GM10847 (cell line): Measurements from ENCODE around the gene PIMREG.

Experiments used
- POLR2A ChIP-seq: IDR thresholded peaks from 2 replicates; pipeline ENCODE4 v1.6.1; 2011; ENCODE audit not compliant: insufficient read length; ENCODE audit errors: extremely low read depth

Gene PIMREG

DNA sequence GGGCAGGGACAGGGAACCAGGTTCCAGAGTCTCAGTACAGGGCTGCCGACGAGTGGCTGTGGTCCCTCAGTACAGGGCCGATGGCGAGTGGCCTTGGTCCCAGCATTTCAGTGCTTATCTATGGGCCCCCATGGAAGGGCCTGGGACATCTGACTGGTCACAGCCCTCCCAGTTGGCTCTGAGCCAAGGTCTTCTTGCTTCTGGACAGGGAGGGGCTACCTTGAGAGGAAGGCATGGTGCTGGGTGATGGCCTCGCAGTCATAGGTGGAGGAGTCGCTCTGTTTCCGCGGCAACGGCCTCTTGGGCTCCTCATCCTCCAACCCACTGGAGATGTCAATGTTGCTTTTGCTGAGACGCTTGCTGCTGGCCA, 32.5 kb downstream of the PIMREG start:
- TF ChIP-seq POLR2A = no peak

DNA sequence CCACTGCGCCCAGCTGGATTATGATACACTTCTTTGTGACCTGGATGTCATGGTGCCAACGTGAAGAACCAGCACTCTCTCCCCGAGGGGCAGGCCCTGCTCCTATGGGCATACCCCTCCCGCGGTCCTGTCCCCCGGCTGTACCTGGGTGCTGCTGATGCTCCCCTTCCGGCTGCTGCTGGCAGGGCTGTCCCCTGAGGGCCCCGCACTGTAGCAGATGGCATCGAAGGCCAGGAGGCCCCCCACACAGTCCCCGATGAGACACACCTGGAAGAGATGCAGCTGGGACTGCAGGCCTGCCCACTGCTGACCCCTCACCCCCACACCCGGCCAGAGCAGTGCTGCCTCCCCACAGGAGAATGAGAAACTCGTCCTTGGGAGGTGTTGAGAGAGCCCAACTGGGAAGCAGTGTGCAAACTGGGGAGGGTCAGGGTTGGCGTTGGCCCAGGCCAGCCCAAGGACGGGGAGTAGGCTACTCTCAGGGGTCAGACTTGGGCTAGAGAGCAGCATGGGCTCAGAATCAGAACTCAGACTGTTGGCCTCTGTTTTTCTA, 33.7 kb downstream of the PIMREG start:
- no peak for TF ChIP-seq POLR2A

DNA sequence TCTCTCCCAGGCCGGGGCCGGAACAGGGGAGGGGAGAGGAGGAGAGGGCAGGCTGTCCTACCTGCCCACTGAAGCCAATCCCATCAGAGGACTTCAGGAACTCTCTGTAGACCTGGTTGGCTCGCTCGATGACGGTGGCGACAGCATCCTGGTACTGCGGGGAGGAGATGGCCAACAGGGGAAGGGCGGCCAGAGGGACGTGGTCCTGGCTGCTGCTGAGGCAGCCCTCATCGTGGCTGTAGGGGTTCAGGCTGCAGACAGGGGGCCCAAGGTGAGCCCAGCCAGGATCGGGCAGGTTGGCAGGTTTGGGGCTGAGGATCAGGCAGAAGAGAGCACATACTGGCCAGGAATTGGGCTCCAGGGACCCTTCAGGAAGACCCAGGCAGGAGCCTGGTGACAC, 34.2 kb downstream of the PIMREG start:
- no peak for TF ChIP-seq POLR2A

DNA sequence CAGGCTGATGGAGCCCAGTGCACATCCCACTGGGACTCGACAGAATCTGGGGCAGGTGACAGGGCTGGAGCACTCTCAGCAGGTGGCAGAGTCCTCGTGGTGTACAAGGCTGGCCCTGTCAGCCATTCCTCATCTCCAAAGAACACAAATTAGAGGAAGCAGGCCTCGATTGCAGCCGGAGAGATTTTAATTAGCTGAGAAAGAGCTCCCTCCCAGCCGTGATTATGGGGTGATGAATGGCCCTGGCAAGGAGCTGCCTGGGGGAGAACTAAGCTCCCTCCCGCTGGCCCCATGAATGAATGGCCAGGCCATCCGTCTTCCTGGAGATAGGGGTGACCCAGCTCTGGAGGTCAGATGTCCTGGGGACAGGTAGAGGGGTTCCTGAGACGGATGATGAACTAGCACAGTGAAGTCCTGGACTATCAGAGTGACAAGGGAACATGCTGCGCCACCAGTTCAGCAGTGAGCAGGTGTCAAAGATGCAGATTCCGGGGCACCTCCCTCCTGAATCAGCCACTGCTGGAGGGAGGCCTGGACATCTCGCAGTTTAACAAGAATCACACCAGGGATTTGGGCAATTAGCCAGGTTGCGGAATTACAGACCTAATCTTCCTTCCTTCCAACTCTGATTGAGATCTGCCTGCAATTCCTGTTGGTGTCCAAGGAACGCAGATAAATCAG, 35.5 kb downstream of the PIMREG start:
- TF ChIP-seq POLR2A = no peak

DNA sequence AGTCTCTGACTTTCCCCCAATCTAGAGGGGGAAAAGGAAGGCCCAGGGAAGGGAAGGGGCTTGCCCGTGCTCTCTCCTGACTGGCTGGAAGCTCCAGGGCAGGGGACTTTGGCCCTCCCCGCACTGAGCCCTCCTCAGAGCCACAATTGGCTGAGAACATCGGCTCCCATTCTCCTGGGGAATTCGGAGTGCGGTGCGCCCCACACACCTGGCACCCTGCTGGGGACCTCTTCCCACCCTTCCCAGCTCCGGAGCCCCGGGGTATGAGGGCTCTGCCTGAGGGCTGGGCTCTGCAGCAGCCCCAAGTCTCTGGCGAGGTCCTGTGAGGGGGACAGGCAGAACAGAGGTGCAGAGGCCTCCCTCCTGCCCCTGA, 36.0 kb downstream of the PIMREG start:
- no peak for TF ChIP-seq POLR2A

DNA sequence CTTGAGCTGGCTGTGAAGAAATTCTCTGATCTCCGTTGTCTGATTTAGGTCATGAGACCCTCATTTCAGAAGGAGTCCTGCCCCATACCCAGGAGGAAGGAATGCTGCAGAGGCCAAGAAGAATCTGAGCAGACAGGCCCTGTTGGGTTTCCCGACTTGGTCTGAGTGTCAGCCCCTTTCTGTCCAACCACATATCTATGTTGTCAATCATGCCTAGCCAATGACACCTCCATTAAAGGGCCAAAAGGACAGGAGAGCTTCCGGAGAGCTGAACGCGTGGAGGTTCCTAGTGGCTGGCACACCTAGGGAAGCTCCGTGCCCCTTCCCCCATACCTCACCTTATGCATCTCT, 37.8 kb downstream of the PIMREG start:
- no peak for TF ChIP-seq POLR2A

DNA sequence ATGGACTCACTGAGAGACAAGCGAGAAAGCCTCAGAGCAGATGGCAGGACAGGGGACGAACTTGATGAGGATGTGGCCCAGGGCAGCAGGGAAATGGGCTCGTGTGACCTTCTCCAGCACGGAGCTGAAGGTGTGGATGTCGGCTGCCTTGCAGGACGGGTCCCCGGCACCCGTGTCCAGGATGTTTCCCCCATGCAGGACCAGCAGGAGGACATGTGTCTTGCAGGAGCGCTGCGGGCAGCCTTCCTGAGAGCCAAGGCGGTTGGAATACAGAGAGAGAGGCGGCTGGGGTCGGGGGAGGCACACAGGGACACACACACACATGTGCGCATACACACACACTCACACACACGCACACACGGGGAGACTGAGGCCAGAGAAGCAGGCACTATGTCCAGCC, 39.3 kb downstream of the PIMREG start:
- no peak for TF ChIP-seq POLR2A

DNA sequence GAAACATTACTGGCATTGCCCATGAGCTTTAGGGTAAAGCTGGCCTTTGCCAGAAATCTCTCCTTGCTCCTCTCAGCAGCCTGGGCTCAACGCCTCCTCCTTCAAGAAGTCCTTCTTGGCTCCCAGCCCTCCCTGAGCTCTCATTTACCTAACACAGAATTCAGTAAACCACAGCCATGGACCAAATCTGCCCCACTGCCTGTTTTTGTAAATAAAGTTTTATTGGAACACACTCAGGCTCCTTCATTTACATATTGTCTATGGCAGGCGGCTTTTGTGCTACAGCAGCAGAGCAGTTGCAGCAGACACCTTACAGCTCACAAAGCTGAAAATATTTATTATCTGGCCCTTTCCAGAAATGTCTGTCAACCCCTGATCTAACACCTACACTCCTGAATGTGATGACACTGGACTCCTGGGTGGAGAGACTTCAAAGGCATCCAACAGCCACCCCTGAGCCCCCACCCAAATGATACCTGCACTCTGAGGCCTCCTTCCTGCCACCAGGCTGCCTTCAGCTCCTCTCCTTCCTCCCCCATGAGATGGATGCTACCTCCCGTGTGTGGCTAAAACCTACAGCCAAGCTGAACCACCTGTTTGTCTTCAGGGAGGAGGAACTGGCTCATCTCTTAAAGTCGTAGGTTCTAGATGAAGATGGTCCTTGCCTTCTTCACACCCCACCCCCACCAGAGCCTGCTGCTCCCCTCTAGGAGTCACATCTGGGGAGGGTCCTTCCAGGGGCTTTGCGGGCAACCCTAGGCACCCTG, 41.6 kb downstream of the PIMREG start:
- TF ChIP-seq POLR2A = no peak

DNA sequence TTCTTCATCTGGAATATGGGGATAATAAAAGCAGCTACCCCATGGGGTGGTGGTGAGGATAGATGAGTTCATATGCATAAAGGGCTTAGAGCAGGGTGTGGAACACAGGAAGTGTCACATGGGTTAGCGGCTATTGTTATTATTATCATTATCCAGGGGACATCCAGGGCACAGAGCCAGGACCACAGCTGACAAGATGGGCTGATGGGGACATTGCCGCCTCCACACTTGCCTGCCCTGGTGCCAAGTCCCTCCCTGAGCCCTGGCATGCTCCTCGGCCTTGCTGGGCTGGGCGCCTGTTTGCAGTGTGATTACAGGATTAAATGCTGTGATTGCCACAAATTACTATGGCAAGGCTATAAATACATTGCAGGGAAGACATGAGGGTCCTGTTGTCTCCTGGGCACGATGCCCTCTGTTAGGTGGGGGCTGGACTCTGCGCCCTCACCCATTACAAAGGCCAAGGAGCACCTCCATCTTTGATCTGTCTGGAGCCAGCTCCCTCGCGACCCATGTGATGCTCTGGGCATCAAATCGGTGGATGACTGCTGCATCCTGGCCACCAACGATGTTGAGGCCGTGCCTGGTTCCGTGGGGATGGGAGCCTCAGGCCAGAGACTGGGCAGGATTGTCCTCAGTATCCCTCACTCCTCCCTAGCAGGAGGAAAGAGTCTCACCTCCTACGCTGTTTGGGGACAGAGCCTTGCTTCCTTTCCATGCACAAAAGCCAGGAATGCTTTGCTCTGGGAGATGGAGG, 43.2 kb downstream of the PIMREG start:
- no peak for TF ChIP-seq POLR2A

DNA sequence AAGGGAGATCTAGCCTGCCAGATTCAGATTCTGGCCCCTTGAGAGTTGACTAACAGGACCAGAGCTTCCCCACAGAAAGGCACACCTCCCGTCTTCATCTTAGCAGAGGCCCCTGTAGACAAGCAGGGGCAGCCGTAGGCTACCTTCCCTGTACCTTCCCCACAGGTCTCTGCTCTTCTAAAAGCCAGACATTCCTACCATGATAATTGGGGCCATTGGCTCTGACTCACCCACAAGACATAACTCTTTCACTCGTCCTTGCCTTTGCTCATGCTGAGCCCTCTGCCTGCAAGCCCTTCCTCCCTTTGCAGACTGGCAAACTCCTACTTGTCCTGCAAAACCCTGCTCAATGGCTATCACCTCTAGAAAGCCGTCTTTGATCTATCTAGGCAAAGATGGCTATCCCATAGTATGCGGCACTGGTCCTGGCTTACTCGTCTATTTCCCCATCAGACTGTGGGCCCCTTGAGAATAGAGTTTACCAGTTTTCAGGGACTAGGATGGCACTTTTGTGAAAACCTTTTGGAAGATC, 43.8 kb downstream of the PIMREG start:
- TF ChIP-seq POLR2A = no peak

DNA sequence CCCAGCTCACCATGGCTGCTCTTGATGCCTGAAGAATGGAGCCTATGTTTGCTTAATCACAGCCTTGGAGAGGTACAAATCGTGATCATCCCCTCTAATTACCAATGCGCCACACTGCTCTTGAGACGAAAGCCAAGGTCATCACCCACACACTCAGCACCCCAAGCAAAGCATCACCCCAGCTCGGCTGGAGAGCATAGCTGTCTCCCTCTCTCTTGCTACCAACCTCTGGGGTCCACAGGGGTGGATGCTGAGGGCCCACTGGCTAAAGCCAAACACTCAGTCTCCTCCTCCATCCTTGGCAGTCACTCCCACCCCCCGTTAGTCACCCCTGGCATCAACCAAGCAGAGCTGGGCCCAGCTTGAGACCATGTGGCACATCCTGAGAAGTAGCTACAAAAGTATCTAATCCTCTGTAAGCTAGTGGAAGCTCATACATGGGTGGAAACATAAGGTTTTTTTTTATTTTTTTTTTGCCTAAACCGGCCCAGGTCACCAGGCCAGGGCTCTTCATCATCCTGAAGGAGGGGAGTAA, 44.8 kb downstream of the PIMREG start:
- TF ChIP-seq POLR2A = no peak

DNA sequence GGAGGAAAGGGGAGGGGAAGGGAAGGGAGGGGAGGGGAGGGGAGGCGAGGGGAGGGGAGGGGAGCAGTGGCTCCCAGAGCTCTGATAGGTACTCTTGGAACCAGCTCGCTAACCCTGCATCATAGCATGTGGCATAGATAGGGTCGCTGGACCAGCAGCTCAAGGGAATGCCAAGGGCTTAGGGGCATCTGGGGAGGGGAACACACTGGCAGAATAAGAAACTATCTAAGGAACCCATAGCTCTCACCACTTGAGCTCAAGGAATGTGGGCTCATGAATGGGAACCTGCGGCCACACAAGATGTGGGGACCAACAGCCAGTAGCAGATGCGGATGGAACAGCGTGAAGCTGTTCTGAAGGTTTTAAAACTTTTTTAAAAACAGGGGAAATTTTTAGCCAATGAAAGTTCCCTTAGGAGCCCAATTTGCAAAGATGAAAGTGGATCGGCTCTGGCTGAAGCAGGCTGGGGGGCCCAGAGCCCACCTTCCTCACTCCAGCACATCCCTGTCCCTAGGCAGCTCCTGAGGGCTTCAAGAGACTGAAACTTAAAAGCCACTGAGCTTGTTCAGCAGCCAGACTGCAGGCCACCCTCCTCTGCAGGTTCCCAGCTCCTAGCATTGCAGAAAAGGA, 46.9 kb downstream of the PIMREG start:
- TF ChIP-seq POLR2A = no peak

DNA sequence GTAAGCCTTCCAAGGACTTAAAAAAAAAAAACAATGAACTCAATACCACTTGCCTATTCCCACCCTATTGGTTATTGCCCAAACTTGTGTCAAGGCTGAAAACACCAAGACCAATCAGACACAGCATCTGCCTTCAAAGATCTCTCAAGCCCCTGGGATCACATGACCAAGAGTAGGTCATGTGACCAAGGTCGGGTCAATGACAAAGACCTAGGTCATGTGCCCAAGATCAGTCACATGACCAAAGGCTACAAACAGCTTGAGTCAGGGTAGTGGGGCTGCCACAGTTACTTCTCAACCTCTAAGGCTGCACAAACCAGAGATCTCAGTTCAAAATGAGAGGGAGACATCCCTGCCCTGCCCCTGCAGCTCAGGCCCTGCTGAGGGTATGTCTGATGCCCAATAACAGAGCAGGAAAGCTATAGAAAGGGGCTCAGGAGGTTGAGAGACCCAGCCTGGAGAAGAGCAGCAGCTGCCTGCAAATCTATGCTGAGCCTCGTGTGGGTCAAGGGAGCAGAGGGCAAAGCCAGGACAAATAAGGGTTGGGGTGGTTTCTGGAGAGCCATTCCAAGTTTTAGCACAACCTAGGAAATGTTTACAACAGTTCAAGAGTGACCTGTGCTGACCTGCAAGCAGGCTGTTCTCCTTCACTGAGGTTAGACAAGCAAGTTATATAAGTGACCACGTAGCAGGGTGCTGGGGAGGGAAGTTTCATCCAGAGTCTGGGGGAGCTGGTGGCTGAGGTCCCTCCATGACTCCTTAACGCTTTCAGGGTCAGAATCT, 48.8 kb downstream of the PIMREG start:
- no peak for TF ChIP-seq POLR2A

DNA sequence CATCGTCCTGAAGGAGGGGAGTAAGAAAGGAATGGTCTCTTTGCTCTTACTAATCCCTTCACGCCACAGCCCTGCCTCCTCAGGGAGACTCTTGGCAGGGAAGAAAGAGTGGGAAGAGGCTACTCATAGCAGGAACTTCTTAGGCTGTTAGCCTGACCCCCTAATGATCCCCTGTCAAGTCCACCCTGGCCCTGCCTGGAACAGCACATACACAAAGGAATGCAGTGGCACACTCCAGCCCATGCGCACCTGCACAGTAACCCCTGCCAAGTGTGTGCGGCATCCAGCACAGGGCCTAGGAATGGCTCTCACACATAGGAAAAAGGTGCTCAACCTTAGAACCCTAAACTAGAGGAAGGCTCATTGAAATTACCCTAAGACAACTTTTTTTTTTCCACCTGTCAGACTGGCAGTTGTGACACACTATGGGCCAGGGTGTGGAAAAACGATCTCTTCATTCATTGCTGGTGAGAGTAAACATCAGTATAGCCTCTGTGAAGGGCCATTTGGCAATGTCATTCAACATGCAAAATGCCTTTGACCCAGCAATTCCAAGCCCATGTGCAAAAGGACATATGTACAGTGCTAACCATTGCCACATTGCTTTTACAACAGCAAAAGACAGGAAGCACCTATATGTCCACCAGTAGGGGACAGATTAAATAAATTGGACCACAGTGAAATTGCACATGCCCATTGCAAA, 50.1 kb downstream of the PIMREG start:
- TF ChIP-seq POLR2A = no peak
